ENCODE results near the gene CBR4. TPM values are rescaled to one million over a fixed set of nuclear protein-coding genes. Genes with fewer than 3 reads are reported as not detected.

Gene CBR4
- total RNA-seq, 1 donor from 2014 or later: 25.9 TPM

GRCh38 chr4:169051761-169052593 lies 41.9 kb upstream of the CBR4 start:
- Histone ChIP-seq H3K27ac (replicated peaks) (peak overlapping the region; percentile 88), H3K4me1 (peaks cover 48% of the 10 kb centered on the region), H3K4me3 (no peak overlapping the region), H3K9me3 (replicated peaks) (no peaks in the 10 kb centered on the region), H3K36me3 (no peaks in the 10 kb centered on the region), H3K27me3 (ENCODE audit: low read depth) (no peaks in the 10 kb centered on the region)
- DNase-seq: no peak
- intact Hi-C loops (cut with micrococcal nuclease): no loop called here
- TF ChIP-seq, protein P1, sequence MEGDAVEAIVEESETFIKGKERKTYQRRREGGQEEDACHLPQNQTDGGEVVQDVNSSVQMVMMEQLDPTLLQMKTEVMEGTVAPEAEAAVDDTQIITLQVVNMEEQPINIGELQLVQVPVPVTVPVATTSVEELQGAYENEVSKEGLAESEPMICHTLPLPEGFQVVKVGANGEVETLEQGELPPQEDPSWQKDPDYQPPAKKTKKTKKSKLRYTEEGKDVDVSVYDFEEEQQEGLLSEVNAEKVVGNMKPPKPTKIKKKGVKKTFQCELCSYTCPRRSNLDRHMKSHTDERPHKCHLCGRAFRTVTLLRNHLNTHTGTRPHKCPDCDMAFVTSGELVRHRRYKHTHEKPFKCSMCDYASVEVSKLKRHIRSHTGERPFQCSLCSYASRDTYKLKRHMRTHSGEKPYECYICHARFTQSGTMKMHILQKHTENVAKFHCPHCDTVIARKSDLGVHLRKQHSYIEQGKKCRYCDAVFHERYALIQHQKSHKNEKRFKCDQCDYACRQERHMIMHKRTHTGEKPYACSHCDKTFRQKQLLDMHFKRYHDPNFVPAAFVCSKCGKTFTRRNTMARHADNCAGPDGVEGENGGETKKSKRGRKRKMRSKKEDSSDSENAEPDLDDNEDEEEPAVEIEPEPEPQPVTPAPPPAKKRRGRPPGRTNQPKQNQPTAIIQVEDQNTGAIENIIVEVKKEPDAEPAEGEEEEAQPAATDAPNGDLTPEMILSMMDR (IDR thresholded peaks at IDR 0.05; ENCODE audit: borderline replicate concordance): no peak

GRCh38 chr4:169050881-169051760 lies 41.1 kb upstream of the CBR4 start:
- no peaks in the 10 kb centered on the region for H3K27me3 ChIP-seq (ENCODE audit: low read depth)
- H3K4me1 ChIP-seq: peaks cover 48% of the 10 kb centered on the region
- no peak overlapping the region for H3K4me3 ChIP-seq
- H3K27ac ChIP-seq (replicated peaks): peak overlapping the region; percentile 88
- TF ChIP-seq, protein P1 (IDR thresholded peaks at IDR 0.05; ENCODE audit: borderline replicate concordance): no peak
- no peaks in the 10 kb centered on the region for H3K9me3 ChIP-seq (replicated peaks)
- no peaks in the 10 kb centered on the region for H3K36me3 ChIP-seq
- DNase-seq: no peak
- intact Hi-C loops (cut with micrococcal nuclease): no loop called here

- H3K27ac ChIP-seq (replicated peaks): peak overlapping the region; percentile 88
- intact Hi-C loops (cut with micrococcal nuclease): no loop called here
These were observed 40.2 kb upstream of the CBR4 start for GRCh38 chr4:169050284-169050683.

DNA sequence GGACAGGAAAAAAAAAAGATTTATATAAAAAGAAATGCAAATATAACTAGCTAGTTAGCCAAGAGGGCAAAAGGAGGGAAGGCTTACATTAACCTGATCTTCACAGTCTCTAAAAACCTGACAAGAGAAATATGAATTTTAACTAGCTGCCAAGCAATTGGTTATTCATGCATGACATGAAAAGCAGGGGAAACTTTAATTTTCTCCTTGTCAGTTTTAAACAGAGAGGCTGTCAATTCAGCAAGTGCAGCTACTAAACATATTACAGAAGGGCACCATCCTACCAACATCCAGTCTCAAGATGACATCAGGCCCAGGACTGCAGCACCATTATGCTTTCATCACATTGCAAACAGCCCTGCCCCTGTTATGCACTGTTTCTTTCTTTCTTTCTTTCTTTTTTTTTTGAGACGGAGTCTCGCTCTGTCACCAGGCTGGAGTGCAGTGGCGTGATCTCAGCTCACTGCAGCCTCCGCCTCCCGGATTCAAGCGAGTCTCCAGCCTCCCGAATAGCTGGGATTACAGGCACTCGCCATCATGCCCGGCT lies 38.9 kb upstream of the CBR4 start:
- DNase-seq: no peak
- intact Hi-C loops (cut with micrococcal nuclease): no loop called here
- no peaks in the 10 kb centered on the region for H3K9me3 ChIP-seq (replicated peaks)

More at GRCh38 chr4:169050284-169050683, 40.2 kb upstream of the CBR4 start:
- Histone ChIP-seq H3K36me3 (no peaks in the 10 kb centered on the region), H3K9me3 (replicated peaks) (no peaks in the 10 kb centered on the region), H3K27me3 (ENCODE audit: low read depth) (no peaks in the 10 kb centered on the region), H3K4me1 (peaks cover 48% of the 10 kb centered on the region), H3K4me3 (no peak overlapping the region)
- TF ChIP-seq, protein P1 (IDR thresholded peaks at IDR 0.05; ENCODE audit: borderline replicate concordance): no peak
- DNase-seq: peak; percentile 25

GRCh38 chr4:169047956-169048355 lies 37.9 kb upstream of the CBR4 start:
- H3K36me3 ChIP-seq: no peaks in the 10 kb centered on the region
- peaks cover 46% of the 10 kb centered on the region for H3K4me1 ChIP-seq
- intact Hi-C loops (cut with micrococcal nuclease): no loop called here
- no peak overlapping the region for H3K4me3 ChIP-seq
- no peaks in the 10 kb centered on the region for H3K9me3 ChIP-seq (replicated peaks)
- TF ChIP-seq, protein P1 (IDR thresholded peaks at IDR 0.05; ENCODE audit: borderline replicate concordance): no peak
- H3K27ac ChIP-seq (replicated peaks): peak overlapping the region; percentile 88
- DNase-seq: no peak
- H3K27me3 ChIP-seq (ENCODE audit: low read depth): no peaks in the 10 kb centered on the region

More for the DNA sequence above, 38.9 kb upstream of the CBR4 start:
- H3K27me3 ChIP-seq (ENCODE audit: low read depth): no peaks in the 10 kb centered on the region
- H3K27ac ChIP-seq (replicated peaks): peak overlapping the region; percentile 88
- H3K36me3 ChIP-seq: no peaks in the 10 kb centered on the region
- TF ChIP-seq, protein P1 (IDR thresholded peaks at IDR 0.05; ENCODE audit: borderline replicate concordance): no peak
- H3K4me3 ChIP-seq: no peak overlapping the region
- peaks cover 48% of the 10 kb centered on the region for H3K4me1 ChIP-seq

All from left ventricle myocardium inferior (tissue), 1 donor.